HEK293 (cell line): ENCODE measurements around the gene LPP.

Experiments
- CTCF ChIA-PET: fragments of 350-600 bp; formaldehyde crosslinking; extraction: SDS; loops from one replicate; lab custom pipeline; 2021; ENCODE audit warnings: antibody characterized with exemption; lab: Yijun Ruan, JAX
- POLR2A ChIA-PET: fragments of 300-600 bp; formaldehyde crosslinking; extraction: SDS; loops from one replicate; lab custom pipeline; 2020; ENCODE audit warnings: antibody characterized with exemption, inconsistent platforms; lab: Yijun Ruan, JAX
- H3K27ac ChIP-seq: fragments of 200-500 bp; sonication (Bioruptor generic); 2 replicates; pipeline ENCODE4 v1.5.1; 2014; ENCODE audit warnings: low read depth, low read length, control low read depth, inconsistent platforms; ENCODE audit errors: extremely low read depth
- H3K36me3 ChIP-seq, 2 experiments: fragments of 200-500 bp in 1 of 2; sonication (Bioruptor generic) in 1 of 2; 1 replicate in 1 of 2; 2 replicates in 1 of 2; pipeline ENCODE4 v1.5.1; 2014 to 2017; ENCODE audit warnings: inconsistent platforms in 2 of 2, low read length in 2 of 2; ENCODE audit not compliant: control insufficient read depth in 2 of 2, insufficient read depth in 1 of 2
- H3K4me1 ChIP-seq: fragments of 200-500 bp; sonication (Bioruptor generic); 2 replicates; pipeline ENCODE4 v1.5.1; 2014; ENCODE audit warnings: mild to moderate bottlenecking, low read length, inconsistent platforms; ENCODE audit not compliant: control insufficient read depth, insufficient read depth
- H3K4me3 ChIP-seq: 2 replicates; pipeline ENCODE4 v1.5.1; 2011; ENCODE audit warnings: low read depth, mild to moderate bottlenecking, control low read depth, low read length, moderate library complexity
- H3K9me3 ChIP-seq: fragments of 200-500 bp; sonication (Bioruptor generic); 2 replicates; pipeline ENCODE4 v1.5.1; 2014; ENCODE audit warnings: low read depth, low read length, inconsistent platforms; ENCODE audit not compliant: control insufficient read depth, insufficient read depth
- ELK4 ChIP-seq: IDR thresholded peaks from 2 replicates; pipeline ENCODE4 v1.6.1; 2011; ENCODE audit warnings: mild to moderate bottlenecking, low read depth, low read length, borderline replicate concordance
- GLIS1 ChIP-seq: fragments of 450-650 bp; formaldehyde crosslinking; IDR thresholded peaks from 2 replicates; pipeline ENCODE4 v1.5.1; 2016; ENCODE audit warnings: missing biosample characterization, missing genetic modification characterization
- KLF8 ChIP-seq: fragments of 450-650 bp; formaldehyde crosslinking; IDR thresholded peaks from 2 replicates; pipeline ENCODE4 v1.5.1; 2016; ENCODE audit warnings: missing biosample characterization, missing genetic modification characterization
- KLF9 ChIP-seq: fragments of 450-650 bp; formaldehyde crosslinking; IDR thresholded peaks from 2 replicates; pipeline ENCODE4 v1.5.1; 2016; ENCODE audit warnings: missing biosample characterization, missing genetic modification characterization, low read depth
- PATZ1 ChIP-seq: fragments of 450-650 bp; formaldehyde crosslinking; IDR thresholded peaks from 2 replicates; pipeline ENCODE4 v1.5.1; 2016; ENCODE audit warnings: missing biosample characterization, missing genetic modification characterization
- RBAK ChIP-seq: fragments of 450-650 bp; formaldehyde crosslinking; IDR thresholded peaks from 2 replicates; pipeline ENCODE4 v1.5.1; 2016; ENCODE audit warnings: missing biosample characterization, missing genetic modification characterization
- ZFHX2 ChIP-seq: fragments of 450-650 bp; formaldehyde crosslinking; conservative IDR thresholded peaks from 2 replicates; pipeline ENCODE4 v1.5.1; 2016; ENCODE audit warnings: missing biosample characterization, missing genetic modification characterization
- ZFP41 ChIP-seq: fragments of 450-650 bp; formaldehyde crosslinking; IDR thresholded peaks from 2 replicates; pipeline ENCODE4 v1.5.1; 2016; ENCODE audit warnings: missing biosample characterization, missing genetic modification characterization, borderline replicate concordance
- ZNF169 ChIP-seq: fragments of 450-650 bp; formaldehyde crosslinking; IDR thresholded peaks from 2 replicates; pipeline ENCODE4 v1.5.1; 2016; ENCODE audit warnings: missing biosample characterization, missing genetic modification characterization
- ZNF221 ChIP-seq: fragments of 450-650 bp; formaldehyde crosslinking; IDR thresholded peaks from 2 replicates; pipeline ENCODE4 v1.5.1; 2017; ENCODE audit warnings: missing biosample characterization, missing genetic modification characterization, borderline replicate concordance
- ZNF274 ChIP-seq, 2 experiments: fragments of 200-500 bp in 1 of 2; fragments of 450-650 bp in 1 of 2; sonication (Bioruptor generic) in 1 of 2; formaldehyde crosslinking in 1 of 2; IDR thresholded peaks; 2 replicates each; pipeline versions ENCODE4 v1.5.1 to v1.6.1; 2014 to 2016; ENCODE audit warnings: borderline replicate concordance in 1 of 2, inconsistent platforms in 1 of 2, low read length in 1 of 2, missing biosample characterization in 1 of 2, missing genetic modification characterization in 1 of 2
- ZNF341 ChIP-seq: fragments of 450-650 bp; formaldehyde crosslinking; IDR thresholded peaks from 2 replicates; pipeline ENCODE4; 2016; ENCODE audit warnings: low read depth, missing biosample characterization, missing genetic modification characterization
- ZNF37A ChIP-seq: fragments of 450-650 bp; IDR thresholded peaks from 2 replicates; pipeline ENCODE4 v1.5.1; 2018; ENCODE audit warnings: missing biosample characterization, missing genetic modification characterization
- ZNF416 ChIP-seq: fragments of 450-650 bp; formaldehyde crosslinking; IDR thresholded peaks from 2 replicates; pipeline ENCODE4 v1.5.1; 2016; ENCODE audit warnings: missing biosample characterization, missing genetic modification characterization
- ZNF530 ChIP-seq: fragments of 450-650 bp; formaldehyde crosslinking; IDR thresholded peaks from 2 replicates; pipeline ENCODE4 v1.5.1; 2016; ENCODE audit warnings: low read depth, missing biosample characterization, missing genetic modification characterization
- ZNF548 ChIP-seq: fragments of 450-650 bp; formaldehyde crosslinking; IDR thresholded peaks from 2 replicates; pipeline ENCODE4 v1.5.1; 2016; ENCODE audit warnings: missing biosample characterization, missing genetic modification characterization
- ZNF707 ChIP-seq: fragments of 450-650 bp; formaldehyde crosslinking; IDR thresholded peaks from 2 replicates; pipeline ENCODE4 v1.5.1; 2016; ENCODE audit warnings: missing biosample characterization, missing genetic modification characterization
- ZNF76 ChIP-seq: fragments of 450-650 bp; formaldehyde crosslinking; IDR thresholded peaks from 2 replicates; pipeline ENCODE4; 2016; ENCODE audit warnings: low read depth, missing biosample characterization, missing genetic modification characterization, borderline replicate concordance
- ZSCAN30 ChIP-seq: fragments of 450-650 bp; IDR thresholded peaks from 2 replicates; pipeline ENCODE4 v1.5.1; 2018; ENCODE audit warnings: missing biosample characterization, mild to moderate bottlenecking, missing genetic modification characterization, moderate library complexity
- ZSCAN4 ChIP-seq: fragments of 450-650 bp; formaldehyde crosslinking; IDR thresholded peaks from 2 replicates; pipeline ENCODE4 v1.5.1; 2017; ENCODE audit warnings: missing biosample characterization, missing genetic modification characterization

Gene LPP

GRCh38 chr3:188756241-188756640 lies 602.3 kb downstream of the LPP start:
- CTCF ChIA-PET = no interaction called here
- H3K36me3 ChIP-seq = no peaks in the 10 kb centered on the region
- no peak overlapping the region for H3K4me3 ChIP-seq
- TF ChIP-seq ZFP41 (no peak), ZNF274 (IDR thresholded peaks at IDR 0.05; ENCODE audit: low read length) (no peak), ZNF274 (tag by site-specific recombination; IDR thresholded peaks at IDR 0.05; ENCODE audit: borderline replicate concordance) (no peak), KLF8 (tag by site-specific recombination) (no peak), ZNF548 (tag by site-specific recombination) (no peak)
- no peaks in the 10 kb centered on the region for H3K4me1 ChIP-seq
- H3K27ac ChIP-seq = no peak overlapping the region
- POLR2A ChIA-PET = no interaction called here
- H3K9me3 ChIP-seq = no peaks in the 10 kb centered on the region

GRCh38 chr3:188759336-188760005 lies 605.5 kb downstream of the LPP start:
- Histone ChIP-seq H3K27ac (no peak overlapping the region), H3K9me3 (no peaks in the 10 kb centered on the region), H3K4me1 (no peaks in the 10 kb centered on the region), H3K36me3 (no peaks in the 10 kb centered on the region), H3K4me3 (no peak overlapping the region)
- TF ChIP-seq GLIS1 (tag by site-specific recombination) = no peak
- no peak for TF ChIP-seq ZNF548 (tag by site-specific recombination)
- TF ChIP-seq ZNF76 (tag by site-specific recombination) = no peak
- no peak for TF ChIP-seq ZNF416
- no peak for TF ChIP-seq ZNF530
- POLR2A ChIA-PET = no interaction called here
- CTCF ChIA-PET = no interaction called here

GRCh38 chr3:188760408-188760807 lies 606.5 kb downstream of the LPP start:
- Histone ChIP-seq H3K4me3 (no peak overlapping the region), H3K36me3 (no peaks in the 10 kb centered on the region), H3K4me1 (no peaks in the 10 kb centered on the region), H3K9me3 (no peaks in the 10 kb centered on the region), H3K27ac (no peak overlapping the region)
- TF ChIP-seq RBAK (tag by site-specific recombination) (no peak), ZSCAN30 (tag by site-specific recombination) (no peak), ZFHX2 (tag by site-specific recombination) (no peak)
- POLR2A ChIA-PET = no interaction called here
- CTCF ChIA-PET = interaction anchor here (1.5 kb wide), 1 partner anchor 194 kb away, joined by 3 read pairs; no protein-coding TSS in a partner anchor

GRCh38 chr3:188761439-188761838 lies 607.5 kb downstream of the LPP start:
- ChIA-PET POLR2A (no interaction called here), CTCF (interaction anchor here (1.5 kb wide), 1 partner anchor 193 kb away, joined by 3 read pairs; no protein-coding TSS in a partner anchor)
- no peak overlapping the region for H3K4me3 ChIP-seq
- H3K36me3 ChIP-seq = no peaks in the 10 kb centered on the region
- no peak for TF ChIP-seq ZSCAN4 (tag by site-specific recombination)
- TF ChIP-seq ZNF221 (tag by site-specific recombination) = no peak
- TF ChIP-seq KLF9 = no peak
- TF ChIP-seq ELK4 = no peak
- no peak for TF ChIP-seq PATZ1 (tag by site-specific recombination)
- no peak for TF ChIP-seq ZNF707 (tag by site-specific recombination)
- no peak for TF ChIP-seq ZNF274 (IDR thresholded peaks at IDR 0.05; ENCODE audit: low read length)
- TF ChIP-seq ZNF274 (tag by site-specific recombination; IDR thresholded peaks at IDR 0.05; ENCODE audit: borderline replicate concordance) = no peak
- TF ChIP-seq ZNF37A (tag by site-specific recombination) = no peak
- TF ChIP-seq ZNF169 (tag by site-specific recombination) = no peak
- no peak for TF ChIP-seq ZNF341
- H3K27ac ChIP-seq = no peak overlapping the region
- no peaks in the 10 kb centered on the region for H3K4me1 ChIP-seq
- no peaks in the 10 kb centered on the region for H3K9me3 ChIP-seq
